GM19463 (cell line): ENCODE measurements around the gene MTMR10.

ENCODE experiments used
- ATAC-seq: cut with Tn5 transposase; IDR thresholded peaks from one replicate; pipeline ENCODE4 v1.9.1; 2021; ENCODE audit warnings: mild to moderate bottlenecking, moderate library complexity; ENCODE audit not compliant: unreplicated experiment

The MTMR10 gene, protein sequence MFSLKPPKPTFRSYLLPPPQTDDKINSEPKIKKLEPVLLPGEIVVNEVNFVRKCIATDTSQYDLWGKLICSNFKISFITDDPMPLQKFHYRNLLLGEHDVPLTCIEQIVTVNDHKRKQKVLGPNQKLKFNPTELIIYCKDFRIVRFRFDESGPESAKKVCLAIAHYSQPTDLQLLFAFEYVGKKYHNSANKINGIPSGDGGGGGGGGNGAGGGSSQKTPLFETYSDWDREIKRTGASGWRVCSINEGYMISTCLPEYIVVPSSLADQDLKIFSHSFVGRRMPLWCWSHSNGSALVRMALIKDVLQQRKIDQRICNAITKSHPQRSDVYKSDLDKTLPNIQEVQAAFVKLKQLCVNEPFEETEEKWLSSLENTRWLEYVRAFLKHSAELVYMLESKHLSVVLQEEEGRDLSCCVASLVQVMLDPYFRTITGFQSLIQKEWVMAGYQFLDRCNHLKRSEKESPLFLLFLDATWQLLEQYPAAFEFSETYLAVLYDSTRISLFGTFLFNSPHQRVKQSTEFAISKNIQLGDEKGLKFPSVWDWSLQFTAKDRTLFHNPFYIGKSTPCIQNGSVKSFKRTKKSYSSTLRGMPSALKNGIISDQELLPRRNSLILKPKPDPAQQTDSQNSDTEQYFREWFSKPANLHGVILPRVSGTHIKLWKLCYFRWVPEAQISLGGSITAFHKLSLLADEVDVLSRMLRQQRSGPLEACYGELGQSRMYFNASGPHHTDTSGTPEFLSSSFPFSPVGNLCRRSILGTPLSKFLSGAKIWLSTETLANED

DNA sequence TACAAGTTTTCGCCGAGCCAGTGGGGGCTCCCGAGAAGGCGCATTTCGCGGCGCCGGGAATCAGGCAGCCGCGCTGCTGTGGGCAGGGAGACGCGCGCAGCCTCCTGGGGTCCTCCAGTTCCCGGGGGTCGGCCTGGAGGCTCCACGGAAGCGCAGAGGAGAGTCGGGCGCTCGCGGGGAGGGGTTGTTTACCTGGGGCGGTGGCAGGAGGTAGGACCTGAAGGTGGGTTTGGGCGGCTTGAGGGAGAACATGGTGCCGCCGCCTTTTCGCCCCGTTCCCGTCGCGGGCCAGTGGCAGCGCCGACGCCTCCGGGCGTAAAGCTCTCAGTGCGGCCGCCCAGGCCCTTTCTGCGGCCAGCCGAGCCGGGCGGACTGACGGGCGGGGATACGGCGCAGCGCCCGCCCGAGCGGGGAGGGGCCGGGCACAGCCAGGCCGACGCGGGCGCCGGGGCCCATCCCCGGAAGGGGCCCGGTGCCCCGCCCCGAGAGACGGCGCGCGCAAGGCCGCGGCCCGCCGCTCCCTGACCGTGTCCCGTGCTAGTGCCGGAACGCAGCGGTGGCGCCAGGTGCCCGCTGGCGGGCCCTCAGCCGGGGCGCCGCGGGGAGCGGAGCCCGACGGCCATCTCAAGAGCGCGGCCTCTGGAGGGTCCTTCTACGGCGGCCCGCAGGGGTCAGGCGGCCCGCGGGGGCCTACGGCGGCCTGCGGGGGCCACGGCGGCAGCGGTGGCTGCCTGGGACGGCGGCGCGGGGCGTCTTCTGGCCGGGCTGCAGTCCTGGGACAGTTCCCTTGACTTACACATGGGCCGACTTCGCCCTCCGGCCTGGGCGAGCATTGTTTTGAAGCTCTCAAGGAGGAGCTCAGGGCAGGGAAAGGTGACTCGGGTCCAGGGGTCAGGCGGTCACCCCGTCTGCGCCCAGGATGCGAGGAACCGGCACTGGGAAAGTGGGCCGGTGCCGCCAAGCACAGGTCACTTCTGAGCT is at the start of gene MTMR10:
TSS of gene MTMR10 (minus strand) at position 374 of the 981 bp plus-strand sequence. CDS start at position 252, 122 bp downstream.
- ATAC-seq = peak; percentile 91

DNA sequence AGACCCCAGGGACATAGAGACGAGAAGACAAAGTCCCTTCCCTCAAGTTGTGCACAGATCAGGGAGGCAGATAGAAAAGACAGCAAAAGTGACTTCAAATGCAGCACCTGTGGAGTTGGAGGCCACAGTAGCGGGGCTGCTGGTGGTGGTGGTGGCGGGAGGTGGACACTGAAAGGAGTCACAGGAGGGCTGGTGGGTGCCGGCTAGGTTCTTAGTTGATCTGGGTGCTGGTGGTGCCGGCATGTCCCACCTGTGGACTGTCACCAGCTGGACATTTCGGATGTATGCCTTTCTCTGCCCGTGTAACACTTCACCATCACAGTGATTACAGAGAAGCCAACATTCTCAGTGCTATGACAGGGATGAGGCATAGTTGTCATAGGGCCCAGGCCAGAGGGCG is 49.2 kb upstream of the MTMR10 start:
- no peak for ATAC-seq

DNA sequence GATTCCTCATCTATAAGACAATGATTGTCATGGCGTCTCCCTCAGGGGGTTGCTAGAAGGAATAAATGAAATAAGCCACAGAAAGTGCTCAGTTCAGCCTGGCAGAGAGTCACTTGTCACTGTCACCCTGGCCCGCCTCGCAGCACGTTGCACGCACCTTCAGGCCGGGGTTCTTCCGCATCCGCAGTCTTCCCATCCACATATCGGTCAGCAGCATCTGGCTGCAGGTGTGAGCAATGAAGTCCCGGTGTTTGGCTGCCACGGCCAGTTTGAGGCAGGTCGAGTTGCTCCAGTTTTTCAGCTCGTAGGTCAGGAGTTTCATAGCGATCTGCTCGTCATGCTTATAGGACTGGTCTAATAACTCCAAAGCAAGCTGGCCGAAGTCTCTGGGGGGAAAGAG is 48.5 kb upstream of the MTMR10 start:
- ATAC-seq = no peak

DNA sequence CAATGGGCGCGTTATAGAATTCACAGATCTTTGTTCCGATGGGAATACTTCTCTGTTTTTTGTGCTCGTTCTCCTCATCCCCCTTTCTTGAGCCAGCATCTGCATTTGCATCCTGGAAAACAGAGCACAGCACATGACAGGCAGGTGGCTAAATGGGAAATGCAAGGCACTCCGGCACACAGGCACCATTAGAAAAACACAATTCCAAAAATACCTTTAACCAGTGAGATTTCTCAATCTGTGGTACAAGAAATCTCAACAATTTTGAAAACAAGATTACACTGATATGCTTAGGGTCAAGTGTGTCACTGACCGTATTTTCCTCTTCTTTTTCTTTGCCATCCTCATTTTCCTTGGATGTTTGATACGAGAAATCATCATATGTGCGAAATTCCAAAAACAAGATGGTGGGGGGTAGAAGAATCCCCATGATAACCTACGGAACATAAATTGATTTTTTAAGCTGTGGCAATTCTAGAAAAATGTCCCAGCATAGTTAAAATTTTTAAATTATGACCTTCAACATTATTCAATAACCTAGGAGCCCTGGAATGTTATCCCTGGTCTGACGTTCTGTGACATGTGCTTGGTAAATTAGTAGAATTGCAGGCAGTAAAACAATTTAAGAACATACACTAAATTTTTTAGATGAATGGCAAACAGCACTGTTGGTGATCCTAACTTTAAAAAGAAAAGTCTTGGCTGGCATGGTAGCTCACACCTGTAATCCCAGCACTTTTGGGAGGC is 46.5 kb upstream of the MTMR10 start:
- no peak for ATAC-seq

DNA sequence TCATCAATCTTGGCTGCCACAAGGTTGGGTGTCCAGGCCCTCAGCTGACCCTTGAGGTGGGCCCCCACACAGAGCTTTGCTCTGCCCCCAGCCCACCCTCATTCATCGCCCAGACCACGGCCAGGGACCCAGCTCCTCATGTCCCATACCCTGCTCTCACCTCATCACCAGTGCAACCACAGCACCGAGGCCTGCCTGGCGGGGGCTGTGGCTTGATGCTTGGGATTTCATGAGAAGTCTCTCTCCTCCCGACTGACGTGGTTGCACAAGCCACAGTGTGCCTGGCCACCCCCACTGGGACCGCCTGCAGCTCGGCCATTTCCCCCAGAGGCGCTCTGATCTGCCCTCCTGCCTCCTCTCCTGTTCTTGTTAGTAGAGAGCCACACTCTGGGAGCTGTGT is 45.4 kb upstream of the MTMR10 start:
- ATAC-seq = no peak

DNA sequence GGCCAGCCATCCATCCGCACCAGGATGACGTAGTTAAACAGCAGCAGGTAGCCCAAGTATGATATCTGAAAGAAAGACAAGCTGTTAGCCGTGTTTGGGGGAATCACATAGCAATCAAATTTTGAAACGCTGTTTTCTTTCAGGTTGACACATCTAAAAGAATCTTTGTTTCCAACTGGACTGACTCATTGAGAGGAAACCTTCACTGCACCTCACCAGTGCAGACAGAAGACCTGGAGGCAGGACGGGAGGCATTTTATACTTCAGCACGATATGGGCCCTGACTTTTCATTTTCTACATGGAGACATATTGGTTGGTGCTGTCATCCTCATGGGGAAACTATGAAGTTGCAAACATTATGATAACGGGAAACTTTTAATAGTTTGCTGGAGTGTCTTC is 44.2 kb upstream of the MTMR10 start:
- no peak for ATAC-seq

DNA sequence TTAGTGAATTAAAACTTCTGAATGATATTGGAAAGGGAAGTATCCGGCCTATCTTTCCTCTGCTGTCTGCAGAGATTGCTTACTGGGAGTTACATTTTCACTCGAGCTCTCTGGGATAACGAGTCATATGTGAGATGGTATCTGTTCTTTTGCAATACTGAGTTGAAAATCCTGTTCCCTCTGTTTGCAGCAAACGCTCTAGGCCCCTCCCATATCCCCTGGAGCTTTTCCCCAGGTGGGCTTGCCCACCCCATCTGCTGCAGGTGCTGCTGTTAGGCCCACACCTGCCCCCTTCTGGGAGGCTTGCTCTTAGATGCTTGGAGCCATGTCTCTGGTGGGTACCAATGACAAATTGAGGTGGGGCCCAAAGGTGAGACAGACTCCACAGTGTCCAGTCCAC is 42.7 kb upstream of the MTMR10 start:
- ATAC-seq = no peak

DNA sequence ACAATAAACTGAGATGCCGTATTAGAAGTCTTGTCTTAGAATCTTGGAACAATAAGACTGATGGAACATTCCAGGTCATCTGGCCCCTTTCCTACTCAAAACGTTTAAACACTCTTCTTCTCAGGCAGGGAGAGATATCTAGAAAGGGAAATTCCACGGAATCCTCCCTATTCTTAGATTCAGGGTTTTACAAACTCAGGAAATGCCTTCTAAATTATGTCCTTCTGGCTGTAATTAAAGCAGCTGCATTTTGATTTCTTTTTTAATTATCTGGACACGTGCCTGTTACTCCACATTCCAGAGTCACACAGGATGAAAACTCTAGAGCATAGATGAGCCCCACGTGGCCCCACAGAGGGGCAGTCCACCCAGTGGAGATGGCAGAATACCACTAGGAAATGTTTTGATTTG is 41.5 kb upstream of the MTMR10 start:
- ATAC-seq = no peak

DNA sequence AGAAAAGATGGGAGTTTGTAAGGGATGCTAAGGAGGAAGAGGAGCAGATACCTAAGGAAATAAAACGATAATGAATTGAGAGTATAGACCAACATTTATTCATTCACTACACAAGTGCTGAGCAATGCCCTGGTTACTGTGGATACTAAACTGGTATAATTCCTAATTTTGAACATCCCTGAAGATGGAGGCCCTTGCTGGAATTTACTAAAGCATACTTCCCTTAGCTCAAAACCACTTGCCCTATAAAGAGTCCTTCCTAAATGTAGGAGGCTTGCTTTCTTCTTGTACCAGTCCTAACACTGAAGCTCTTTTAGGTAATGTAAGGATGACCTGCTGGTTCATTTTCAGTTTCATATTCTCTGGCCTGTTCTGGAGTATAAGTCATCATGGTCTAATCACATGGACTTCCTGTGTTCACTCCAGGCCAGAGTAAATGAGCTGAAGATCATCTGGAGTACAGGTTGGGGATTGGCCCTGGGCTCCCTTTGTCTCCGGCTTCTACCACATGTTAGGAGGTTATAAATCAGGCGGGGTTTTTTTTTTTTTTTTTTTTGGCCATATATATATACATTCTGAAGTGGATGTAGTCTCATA is 40.1 kb upstream of the MTMR10 start:
- ATAC-seq = peak; percentile 76

DNA sequence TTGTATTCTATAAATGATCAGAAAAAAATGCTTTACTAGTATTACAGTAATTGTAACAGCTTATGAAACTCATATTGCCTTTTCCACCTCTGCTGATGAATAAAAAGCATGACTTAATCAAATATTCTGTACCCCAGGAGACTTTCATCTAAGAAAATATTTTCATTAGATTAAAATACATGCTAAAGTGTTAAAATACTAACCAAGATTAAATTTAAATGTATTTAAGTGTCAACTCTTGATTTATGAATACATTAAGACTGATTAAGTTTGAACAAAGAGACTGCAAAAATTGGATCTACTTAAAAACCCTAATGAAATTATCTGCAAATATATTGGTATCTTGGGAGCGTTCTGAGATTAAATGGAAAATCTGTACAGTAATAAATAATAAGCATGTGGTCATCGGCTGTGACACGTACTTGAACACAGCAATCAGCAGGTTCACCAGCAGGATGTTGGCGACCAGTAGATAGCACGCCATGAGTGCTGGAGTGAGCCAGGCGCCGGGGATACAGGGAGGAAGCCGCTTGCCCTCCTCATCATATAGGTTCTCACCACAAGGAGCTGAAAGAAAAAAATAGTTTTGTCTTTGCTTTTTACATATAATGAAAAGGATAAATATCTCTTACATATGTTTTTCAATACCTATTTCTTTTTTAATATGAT is 36.6 kb upstream of the MTMR10 start:
- no peak for ATAC-seq

DNA sequence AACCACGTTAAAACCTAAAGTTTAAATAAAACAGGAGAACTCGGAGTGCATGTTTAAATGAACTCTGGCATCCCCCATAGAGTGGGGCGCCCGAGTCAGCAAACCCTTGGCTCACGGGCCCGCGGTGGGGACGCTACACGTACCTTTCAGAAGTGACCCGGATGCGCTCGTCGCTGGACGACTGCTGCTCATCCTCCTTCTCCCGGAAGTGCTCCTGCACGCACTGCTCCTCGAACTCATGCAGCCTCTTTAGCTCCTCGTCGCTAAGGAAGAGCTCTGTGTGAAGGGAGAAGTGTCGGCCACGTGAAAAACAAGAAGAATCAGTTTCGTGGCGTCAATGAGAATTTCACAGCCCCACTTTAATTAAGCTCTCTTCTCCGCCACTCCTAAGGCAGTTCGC is 34.6 kb upstream of the MTMR10 start:
- no peak for ATAC-seq

DNA sequence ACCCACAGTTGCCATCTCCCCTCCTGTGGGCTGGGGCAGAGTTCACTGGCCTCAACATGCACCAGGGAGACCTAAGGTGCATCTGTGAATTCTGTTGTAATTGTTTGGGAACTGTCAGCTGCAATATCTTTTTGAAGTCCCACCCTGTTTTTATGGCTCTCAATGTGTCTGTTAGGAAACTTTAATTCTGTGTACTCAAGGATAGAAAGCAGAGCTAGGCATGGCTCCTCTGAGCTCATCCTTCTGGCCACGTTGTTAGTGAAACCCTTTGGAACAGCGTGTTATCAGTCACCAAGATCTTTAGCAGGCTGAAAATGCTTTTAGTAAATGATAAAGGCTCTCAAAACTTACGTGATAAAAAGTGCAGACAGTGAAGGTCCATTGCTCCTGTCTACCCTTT is 33.6 kb upstream of the MTMR10 start:
- ATAC-seq = no peak

DNA sequence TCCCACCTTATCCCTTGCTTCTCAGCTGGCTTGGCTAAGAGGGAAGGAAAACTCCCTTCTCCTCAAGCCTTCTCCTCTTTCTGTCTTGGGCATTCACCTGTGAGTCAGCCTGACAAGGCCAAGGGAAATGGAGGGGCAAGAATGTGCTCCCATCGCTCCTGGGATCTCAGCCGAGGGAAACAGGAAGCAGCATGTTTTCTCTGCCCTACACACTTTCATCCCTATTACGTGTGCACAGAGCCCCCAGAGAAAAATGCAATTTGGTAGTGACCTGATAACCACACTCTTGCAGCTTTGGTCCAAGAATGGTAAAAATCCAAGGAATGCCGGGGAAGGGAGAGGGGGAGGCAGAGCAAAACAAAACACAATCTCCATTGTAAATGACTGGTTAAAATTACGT is 32.9 kb upstream of the MTMR10 start:
- ATAC-seq = no peak

DNA sequence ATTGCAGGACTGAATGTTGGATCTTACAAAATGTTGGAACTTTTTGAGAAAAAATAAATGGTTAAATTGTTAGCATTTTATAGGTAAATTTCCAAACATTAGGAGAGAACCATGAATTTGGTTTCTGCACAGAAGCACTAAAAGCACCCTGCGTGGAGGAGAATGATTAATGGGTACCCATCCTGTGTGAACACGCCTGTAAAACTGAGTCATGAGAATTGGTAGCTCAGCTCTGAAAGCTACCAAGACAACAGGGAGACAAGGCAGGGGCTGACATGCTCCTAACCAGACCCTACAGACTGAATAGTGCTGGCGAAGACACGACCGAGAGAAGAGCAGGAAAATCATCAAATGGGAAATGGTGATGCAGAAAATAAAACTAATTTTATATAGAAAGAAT is 32.4 kb upstream of the MTMR10 start:
- ATAC-seq = no peak

DNA sequence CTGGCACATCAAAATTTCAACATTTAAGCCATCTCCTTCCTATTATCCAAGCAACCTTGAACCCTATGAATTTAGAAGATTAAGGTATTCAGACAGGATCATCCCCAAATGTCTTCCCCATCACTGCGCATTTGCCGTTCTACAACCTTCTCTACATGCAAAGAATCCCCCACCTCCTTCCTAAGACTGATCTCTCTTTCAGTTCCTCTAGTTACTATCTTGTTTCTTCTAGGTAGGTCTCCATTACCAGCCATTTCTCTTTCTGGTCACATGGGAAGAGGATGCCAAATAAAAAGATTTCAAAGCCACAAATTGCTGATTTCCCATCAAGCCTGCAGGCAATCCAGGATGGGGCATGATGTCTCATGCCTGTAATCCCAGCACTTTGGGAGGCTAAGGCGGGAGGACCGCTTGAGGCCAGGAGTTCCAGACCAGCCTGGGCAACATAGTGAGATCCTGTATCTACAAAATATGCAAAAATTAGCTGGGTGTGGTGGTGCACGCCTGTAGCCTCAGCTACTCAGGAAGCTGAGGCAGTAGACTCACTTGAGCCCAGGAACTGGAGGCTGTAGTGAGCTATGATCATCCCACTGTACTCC is 29.7 kb upstream of the MTMR10 start:
- no peak for ATAC-seq

DNA sequence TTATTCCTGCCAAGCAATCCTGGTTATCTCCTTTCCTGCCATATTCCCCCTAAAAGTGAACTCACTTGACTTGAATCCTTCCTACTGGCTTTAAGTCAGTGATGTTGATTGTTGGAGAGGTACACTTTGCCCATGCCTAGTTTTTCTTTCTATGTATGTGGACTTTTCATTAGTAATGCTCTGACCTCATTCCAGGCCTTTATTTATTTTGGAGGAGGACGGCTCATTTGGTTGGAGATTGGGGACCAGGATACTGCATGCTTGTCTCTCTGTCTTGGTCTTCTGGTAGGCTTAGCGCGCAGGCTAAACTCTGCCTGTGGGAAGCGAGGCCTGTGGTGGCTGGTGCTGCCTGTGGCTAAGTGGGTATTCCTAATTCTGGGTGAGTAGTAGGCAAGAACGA is 29.1 kb upstream of the MTMR10 start:
- no peak for ATAC-seq

DNA sequence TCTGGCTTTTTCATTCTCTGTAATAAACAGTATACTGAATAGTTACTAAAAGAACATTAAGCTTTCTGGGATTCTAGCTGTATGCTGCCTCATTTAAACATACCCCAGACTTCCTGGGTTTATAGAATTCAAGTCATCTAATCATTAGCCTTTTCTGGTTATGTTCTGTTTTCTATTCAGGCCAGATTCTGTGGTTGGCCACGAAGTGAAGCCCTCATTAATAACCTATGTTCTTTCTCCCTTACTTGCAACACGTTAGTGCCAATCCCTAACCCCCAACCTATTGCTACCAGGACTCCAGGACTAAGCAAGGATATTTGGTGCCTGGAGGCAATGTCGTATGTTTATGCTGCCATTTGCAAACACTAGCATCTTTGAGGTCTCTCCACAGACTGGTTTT is 28.6 kb upstream of the MTMR10 start:
- no peak for ATAC-seq

DNA sequence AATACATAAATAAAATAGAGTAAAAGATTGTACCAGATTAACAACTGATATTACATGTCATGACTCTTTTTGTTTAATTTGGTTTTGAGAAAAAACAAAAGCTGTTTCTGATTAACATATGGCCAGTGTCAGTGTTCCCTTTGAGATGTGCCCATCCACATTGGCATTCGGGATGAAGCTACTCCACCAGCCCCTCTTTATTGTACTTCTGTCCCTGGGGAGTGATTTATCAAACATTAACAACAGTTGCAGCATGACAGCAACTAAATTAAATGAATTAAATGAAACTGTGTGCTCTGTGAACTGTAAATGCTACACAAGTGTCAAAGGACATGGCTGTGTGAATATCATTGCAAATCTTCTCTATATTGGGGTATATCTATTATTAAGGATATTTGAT is 25.9 kb upstream of the MTMR10 start:
- no peak for ATAC-seq

DNA sequence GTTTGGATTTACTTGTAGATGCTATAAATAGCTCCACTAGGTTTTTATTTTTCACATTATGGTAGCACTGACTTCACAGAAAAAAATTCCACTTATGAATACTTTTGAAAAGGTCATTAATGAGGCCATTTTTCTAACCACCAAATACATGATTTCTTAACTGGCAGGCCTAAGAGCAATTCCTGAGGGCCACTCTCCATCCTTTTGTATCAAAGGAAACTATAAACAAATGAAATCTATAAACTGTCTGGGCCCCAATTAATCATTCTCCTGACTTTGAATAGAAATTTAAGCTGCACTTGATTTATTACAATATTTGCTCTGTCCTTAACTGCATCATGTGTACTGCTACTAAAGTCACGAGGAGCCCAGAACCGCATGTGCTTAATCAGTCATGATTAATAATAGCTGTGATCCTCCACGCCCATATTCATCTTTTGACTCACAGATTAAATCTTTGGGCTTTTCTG is 25.1 kb upstream of the MTMR10 start:
- no peak for ATAC-seq
